Natural killer cell treated with Interleukin-12 subunit alpha and Interleukin-12 subunit beta and Interleukin-15 and Interleukin-18, amount 100 ng/mL, for 72 hours (primary cell): ENCODE data around the gene TSR3. TPM values are rescaled to one million over a fixed set of nuclear protein-coding genes. Genes with fewer than 3 reads are reported as not detected.

Experiments used
- ATAC-seq, 2 donors: fragments of 150-1000 bp; cut with Tn5 transposase in 1 of 2; sonication (Bioruptor Pico), chemical (Tn5 transposase) in 1 of 2; 2 replicates each; pipeline ENCODE4 v1.10.0; 2021
- DNase-seq: peaks from one replicate; pipeline ENCODE4 v3.0.0; 2022; ENCODE audit warnings: low spot score
- H3K27ac Mint-ChIP-seq, 2 donors: 1 replicate in 1 of 2; 2 replicates in 1 of 2; pipeline ENCODE4 v1.8.0; 2022; ENCODE audit warnings: mixed read lengths in 2 of 2, mild to moderate bottlenecking in 1 of 2, moderate library complexity in 1 of 2
- H3K27me3 Mint-ChIP-seq, 2 donors: 1 replicate in 1 of 2; 2 replicates in 1 of 2; pipeline ENCODE4 v1.8.0; 2022; ENCODE audit warnings: mixed read lengths in 2 of 2
- H3K36me3 Mint-ChIP-seq: one replicate; pipeline ENCODE4 v1.8.0; 2022; ENCODE audit warnings: mixed read lengths
- H3K4me1 Mint-ChIP-seq, 2 donors: 1 replicate in 1 of 2; 2 replicates in 1 of 2; pipeline ENCODE4 v1.8.0; 2022; ENCODE audit warnings: low read depth in 2 of 2, mixed read lengths in 2 of 2, mild to moderate bottlenecking in 1 of 2
- H3K4me3 Mint-ChIP-seq: one replicate; pipeline ENCODE4 v1.8.0; 2022; ENCODE audit warnings: mixed read lengths
- H3K9me3 Mint-ChIP-seq: 2 replicates; pipeline ENCODE4 v1.8.0; 2022; ENCODE audit warnings: mixed read lengths
- total RNA-seq, 2 donors: library from RNA; stranded (reverse); gene quantifications; one replicate each; pipeline ENCODE4 v1.2.3, GENCODE V29; 2022

Gene TSR3
- total RNA-seq, 2 donors from 2014 or later: 57.4 to 108 TPM

DNA sequence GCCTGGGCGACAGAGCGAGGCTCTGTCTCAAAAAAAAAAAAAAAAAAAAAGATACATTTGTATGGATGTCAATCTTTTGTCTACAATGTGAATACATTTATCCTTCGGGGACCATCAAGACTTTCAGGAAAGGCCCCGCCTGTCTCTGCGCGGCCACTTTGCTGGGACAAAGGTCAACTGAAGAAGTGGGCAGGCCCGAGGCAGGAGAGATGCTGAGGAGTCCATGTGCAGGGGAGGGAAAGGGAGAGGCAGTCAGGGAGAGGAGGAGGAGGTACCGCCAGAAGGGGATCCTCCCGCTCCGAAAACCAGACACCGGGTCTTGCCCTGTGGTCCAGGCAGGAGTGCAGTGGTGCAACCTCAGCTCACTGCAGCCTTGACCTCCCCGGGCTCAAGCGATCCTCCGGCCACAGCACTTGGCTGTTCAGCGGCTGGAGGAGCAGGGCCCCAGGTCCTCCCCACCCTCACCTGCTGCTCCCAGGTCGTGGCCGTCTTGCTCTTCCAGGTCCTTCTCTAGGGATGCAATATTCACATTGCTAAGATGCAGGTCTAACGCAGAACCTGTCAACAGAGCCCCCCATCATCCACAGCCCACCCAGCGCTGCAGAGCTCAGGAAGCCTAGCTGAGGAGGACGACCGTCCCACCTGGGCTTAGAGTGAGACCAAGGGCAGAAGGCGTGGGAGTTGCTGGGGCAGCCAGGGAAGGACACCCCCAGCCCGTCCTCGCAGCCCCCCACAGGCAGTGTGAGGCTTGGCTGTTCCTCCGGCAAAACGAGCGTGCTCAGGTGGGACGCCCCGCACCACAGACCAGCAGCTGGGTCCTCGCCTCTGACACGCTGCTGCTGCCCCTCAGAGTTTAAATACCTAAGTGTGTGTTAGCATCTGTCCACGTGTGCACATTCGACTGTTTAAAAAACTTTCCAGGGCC is 19.6 kb upstream of the TSR3 start:
- DNase-seq (no peak), ATAC-seq (no peak)
- H3K27me3 Mint-ChIP-seq: no peaks in the 10 kb centered on the region
- H3K36me3 Mint-ChIP-seq: no peaks in the 10 kb centered on the region
- no peaks in the 10 kb centered on the region for H3K4me1 Mint-ChIP-seq
- no peak overlapping the region for H3K27ac Mint-ChIP-seq
- H3K4me3 Mint-ChIP-seq: no peak overlapping the region
- H3K9me3 Mint-ChIP-seq: no peaks in the 10 kb centered on the region

DNA sequence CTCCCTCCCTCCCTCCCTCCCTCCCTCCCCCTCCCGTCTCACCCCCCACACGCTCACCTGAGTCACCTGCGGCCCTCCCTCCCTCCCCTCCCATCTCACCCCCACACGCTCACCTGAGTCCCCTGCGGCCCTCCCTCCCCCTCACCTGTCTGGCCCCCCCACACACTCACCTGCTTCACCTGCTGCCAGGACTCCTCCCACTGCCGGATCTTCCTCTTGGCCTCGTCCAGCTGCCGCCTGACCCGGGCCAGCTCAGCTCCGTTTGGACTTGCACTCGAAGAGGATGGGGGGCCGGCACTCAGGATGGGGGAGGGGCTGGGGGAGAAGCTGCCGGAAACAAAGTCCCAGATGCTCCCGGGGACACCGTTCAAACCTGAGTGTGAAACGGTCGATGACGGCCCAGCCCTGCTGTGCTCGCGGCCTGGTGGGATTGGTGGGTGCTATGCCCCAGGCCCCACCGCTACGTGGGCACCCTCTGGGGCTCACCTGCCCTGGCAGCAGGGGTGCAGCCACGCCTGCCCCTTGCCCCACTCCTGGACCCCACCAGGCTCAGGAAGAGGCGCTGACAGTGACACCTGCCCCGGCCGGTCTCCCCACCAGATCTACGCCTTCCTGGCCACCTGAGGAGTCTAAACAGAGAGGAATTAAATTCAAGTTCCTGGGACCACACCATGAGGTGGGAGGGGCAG is 16.0 kb upstream of the TSR3 start:
- no peaks in the 10 kb centered on the region for H3K27me3 Mint-ChIP-seq
- DNase-seq (no peak), ATAC-seq (no peak)
- H3K9me3 Mint-ChIP-seq: no peaks in the 10 kb centered on the region
- H3K27ac Mint-ChIP-seq: no peak overlapping the region
- H3K4me1 Mint-ChIP-seq: peaks cover 0 to 3% of the 10 kb centered on the region in 2 donors
- H3K4me3 Mint-ChIP-seq: no peak overlapping the region
- peaks cover 4% of the 10 kb centered on the region for H3K36me3 Mint-ChIP-seq

DNA sequence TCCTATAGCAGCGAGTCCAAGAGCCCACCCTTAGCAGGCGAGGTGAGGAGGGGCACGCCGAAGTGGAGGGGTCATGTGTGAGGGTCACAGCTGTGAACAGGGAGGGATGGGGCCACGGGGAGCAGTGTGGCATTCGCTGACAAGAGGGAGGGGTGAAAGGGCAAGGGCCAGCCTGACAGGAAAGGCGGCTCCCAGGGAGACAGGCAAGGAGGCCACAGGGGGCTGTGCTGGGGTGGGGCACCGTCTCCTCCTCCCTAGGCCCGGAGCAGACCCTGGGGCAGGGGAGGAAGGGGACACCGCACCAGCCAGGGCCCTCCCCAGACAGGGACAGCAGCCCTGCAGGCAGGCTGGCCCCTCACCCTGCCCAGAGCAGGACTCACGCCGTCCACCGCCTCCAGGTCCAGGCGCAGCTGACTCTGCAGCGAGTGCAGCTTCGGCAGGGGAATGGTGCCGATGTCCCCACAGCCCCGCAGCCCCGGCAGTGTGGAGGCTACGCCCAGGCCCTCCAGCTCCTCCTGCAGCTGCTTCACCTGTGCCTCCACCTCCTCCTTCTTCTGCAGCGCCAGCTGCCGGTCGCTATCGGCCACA is 15.1 kb upstream of the TSR3 start:
- Mint-ChIP-seq H3K27ac (no peak overlapping the region), H3K4me1 (peaks cover 0 to 3% of the 10 kb centered on the region in 2 donors), H3K4me3 (no peak overlapping the region), H3K27me3 (no peaks in the 10 kb centered on the region), H3K36me3 (peaks cover 4% of the 10 kb centered on the region), H3K9me3 (no peaks in the 10 kb centered on the region)
- ATAC-seq (peak in 1 of 2 donors; percentile 29), DNase-seq (no peak)

DNA sequence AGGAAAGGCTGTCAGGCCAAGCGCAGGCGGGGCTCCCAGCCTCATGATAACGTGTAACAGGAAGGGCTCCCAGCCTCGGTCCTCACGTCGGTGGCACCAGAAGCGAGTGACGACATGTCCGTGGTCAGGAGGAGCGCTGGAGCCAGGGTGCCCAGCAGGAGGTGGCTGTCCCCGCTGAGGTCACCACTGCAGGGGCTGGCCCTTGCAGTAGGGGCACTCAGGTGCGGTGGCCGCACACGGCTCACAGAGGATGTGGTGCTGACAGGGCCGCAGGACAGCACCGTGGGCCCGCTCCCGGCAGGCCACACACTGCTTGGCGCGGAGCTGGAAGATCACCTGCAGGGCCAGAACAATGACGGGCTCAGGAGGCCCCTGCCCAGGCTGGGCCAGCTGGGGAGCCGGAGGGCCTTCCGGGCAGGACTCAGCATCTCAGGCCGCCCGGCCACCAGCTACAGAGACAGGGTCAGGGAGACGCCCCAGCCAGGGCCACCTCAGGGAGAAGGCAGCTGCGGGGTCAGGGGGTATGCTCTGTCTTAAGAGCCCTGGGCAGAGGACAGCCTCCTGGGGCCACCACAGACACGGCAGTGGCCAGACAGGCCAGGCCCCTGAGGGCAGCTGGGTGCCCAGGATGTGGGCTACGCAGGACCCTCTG is 14.5 kb upstream of the TSR3 start:
- Mint-ChIP-seq H3K27ac (no peak overlapping the region), H3K36me3 (peaks cover 4% of the 10 kb centered on the region), H3K9me3 (no peaks in the 10 kb centered on the region), H3K4me3 (no peak overlapping the region), H3K4me1 (peaks cover 0 to 3% of the 10 kb centered on the region in 2 donors), H3K27me3 (no peaks in the 10 kb centered on the region)
- no peak for DNase-seq
- ATAC-seq: no peak

DNA sequence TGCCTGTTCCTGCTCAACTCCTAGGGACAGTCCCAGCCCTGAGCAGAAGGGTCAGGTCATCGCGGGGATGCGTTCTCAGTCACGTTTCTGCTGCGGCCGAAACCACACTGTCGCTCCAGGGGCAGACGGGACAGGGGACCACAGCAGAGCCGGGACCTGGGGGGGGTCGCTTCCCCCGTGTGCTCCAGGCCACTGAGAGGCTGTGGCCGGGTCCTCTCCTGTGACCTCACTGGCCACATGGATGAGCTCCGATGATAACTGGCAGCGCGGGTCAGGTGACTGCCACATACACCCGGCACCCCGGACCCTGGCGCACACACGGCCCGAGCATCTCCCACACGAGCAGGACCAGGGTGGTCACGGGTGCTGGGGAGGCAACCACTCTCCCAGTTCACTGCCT is 12.8 kb upstream of the TSR3 start:
- H3K9me3 Mint-ChIP-seq: no peaks in the 10 kb centered on the region
- H3K27ac Mint-ChIP-seq: no peak overlapping the region
- H3K4me1 Mint-ChIP-seq: peaks cover 0 to 3% of the 10 kb centered on the region in 2 donors
- H3K4me3 Mint-ChIP-seq: no peak overlapping the region
- H3K27me3 Mint-ChIP-seq: no peaks in the 10 kb centered on the region
- no peak for DNase-seq
- H3K36me3 Mint-ChIP-seq: peaks cover 4% of the 10 kb centered on the region
- no peak for ATAC-seq

DNA sequence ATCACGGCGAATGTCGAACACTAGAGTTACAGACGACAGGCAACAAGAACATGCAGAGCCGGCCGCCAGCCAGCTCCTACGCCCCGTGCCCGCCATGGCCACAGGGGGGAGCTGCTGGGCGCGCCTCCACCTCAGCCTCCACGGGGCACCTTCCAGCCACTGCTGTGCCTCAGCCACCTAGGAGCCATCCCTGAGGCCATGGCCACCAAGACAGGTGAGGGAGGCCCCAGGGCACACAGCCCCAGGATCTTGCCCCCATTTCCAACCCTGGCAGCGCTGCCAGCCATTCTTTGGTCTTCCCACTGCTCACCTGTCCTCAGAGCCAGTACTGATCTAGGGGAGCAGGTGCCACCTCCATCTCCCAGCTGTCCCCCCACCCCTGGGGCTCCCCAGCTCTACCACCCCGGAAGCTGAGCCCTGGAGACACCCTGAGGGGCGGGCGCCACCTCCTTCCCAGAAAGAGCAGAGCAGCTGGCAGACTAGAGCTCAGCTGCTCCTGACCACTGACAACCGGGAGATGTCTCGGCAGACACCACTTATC is 11.9 kb upstream of the TSR3 start:
- ATAC-seq (peak; percentile 77 to 83), DNase-seq (peak; percentile 76)
- no peak overlapping the region for H3K27ac Mint-ChIP-seq
- H3K4me3 Mint-ChIP-seq: no peak overlapping the region
- H3K9me3 Mint-ChIP-seq: no peaks in the 10 kb centered on the region
- peaks cover 4% of the 10 kb centered on the region for H3K36me3 Mint-ChIP-seq
- no peaks in the 10 kb centered on the region for H3K27me3 Mint-ChIP-seq
- H3K4me1 Mint-ChIP-seq: peaks cover 0 to 3% of the 10 kb centered on the region in 2 donors

DNA sequence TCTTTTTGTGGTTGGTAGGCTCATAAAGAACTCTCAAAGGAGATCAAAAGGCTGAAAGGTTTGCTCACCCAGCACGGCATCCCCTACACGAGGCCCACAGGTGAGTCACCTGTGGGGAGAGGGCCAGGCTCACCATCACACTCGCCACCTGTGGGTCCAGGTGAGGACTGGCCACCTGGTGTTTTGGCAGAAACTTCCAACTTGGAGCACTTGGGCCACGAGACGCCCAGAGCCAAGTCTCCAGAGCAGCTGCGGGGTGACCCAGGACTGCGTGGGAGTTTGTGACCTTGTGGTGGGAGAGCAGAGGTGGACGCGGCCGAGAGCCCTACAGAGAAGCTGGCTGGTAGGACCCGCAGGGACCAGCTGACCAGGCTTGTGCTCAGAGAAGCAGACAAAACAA is 11.1 kb upstream of the TSR3 start:
- Mint-ChIP-seq H3K4me3 (no peak overlapping the region), H3K36me3 (peaks cover 4% of the 10 kb centered on the region), H3K27me3 (no peaks in the 10 kb centered on the region), H3K4me1 (peaks cover 0 to 6% of the 10 kb centered on the region in 2 donors), H3K9me3 (no peaks in the 10 kb centered on the region), H3K27ac (no peak overlapping the region)
- no peak for ATAC-seq
- DNase-seq: no peak

DNA sequence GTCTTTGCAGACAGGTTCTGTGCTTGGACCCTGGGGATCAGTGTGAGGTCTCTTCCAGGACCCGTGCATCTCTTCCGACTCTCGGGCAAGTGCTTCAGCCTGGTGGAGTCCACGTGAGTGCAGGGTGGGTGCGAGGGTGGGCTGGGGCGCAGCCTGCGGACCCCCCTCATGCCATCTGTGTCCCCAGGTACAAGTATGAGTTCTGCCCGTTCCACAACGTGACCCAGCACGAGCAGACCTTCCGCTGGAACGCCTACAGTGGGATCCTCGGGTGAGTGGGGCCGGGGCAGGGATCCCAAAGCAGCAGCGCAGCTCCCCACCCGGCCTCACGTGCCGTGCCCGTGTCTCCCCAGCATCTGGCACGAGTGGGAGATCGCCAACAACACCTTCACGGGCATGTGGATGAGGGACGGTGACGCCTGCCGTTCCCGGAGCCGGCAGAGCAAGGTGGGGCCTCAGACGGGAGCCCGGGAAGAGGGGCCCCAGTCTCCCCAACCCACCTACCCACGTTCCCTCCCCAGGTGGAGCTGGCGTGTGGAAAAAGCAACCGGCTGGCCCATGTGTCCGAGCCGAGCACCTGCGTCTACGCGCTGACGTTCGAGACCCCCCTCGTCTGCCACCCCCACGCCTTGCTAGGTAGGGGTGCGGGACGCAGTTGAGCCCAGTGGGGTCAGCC is 10.1 kb upstream of the TSR3 start:
- Mint-ChIP-seq H3K36me3 (peaks cover 4% of the 10 kb centered on the region), H3K27ac (no peak overlapping the region), H3K27me3 (no peaks in the 10 kb centered on the region), H3K4me3 (no peak overlapping the region), H3K9me3 (no peaks in the 10 kb centered on the region), H3K4me1 (peaks cover 0 to 6% of the 10 kb centered on the region in 2 donors)
- ATAC-seq (no peak), DNase-seq (no peak)

DNA sequence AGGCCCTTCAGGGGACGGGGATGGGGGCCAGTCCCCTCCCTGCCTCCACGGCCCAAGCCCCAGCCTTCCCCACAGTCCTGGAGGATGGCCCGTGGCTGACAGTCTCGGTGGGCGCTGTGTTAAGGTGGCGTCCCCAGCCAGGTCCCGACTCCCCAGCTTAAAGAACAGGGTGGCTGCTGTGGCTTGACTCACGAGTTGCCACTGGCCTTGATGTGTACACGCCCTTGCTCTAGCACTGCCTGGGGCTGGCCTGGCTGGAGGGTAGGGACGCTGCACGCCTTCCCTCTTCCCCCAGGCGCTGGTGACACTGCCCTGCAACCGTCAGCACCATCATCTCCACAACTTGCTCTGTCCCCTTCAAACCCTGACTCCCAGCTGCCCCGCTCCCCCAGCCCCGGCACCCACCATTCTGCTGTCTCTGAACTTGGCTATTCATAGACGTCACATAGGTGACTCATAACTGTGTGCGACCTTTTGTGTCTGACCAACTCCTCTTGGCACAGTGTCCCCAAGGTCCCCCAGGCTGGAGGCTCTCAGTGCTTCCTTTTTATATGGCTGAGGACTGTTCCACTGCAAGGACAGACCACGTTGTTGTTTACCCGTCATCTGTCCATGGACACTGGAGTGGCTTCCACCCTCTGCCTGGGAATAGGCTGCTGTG is 6.4 kb upstream of the TSR3 start:
- peak; percentile 54 for DNase-seq
- Mint-ChIP-seq H3K4me3 (no peak overlapping the region), H3K4me1 (peaks cover 15 to 18% of the 10 kb centered on the region in 2 donors), H3K36me3 (no peaks in the 10 kb centered on the region), H3K27ac (no peak overlapping the region), H3K27me3 (no peaks in the 10 kb centered on the region), H3K9me3 (no peaks in the 10 kb centered on the region)
- peak in 1 of 2 donors; percentile 7 for ATAC-seq

DNA sequence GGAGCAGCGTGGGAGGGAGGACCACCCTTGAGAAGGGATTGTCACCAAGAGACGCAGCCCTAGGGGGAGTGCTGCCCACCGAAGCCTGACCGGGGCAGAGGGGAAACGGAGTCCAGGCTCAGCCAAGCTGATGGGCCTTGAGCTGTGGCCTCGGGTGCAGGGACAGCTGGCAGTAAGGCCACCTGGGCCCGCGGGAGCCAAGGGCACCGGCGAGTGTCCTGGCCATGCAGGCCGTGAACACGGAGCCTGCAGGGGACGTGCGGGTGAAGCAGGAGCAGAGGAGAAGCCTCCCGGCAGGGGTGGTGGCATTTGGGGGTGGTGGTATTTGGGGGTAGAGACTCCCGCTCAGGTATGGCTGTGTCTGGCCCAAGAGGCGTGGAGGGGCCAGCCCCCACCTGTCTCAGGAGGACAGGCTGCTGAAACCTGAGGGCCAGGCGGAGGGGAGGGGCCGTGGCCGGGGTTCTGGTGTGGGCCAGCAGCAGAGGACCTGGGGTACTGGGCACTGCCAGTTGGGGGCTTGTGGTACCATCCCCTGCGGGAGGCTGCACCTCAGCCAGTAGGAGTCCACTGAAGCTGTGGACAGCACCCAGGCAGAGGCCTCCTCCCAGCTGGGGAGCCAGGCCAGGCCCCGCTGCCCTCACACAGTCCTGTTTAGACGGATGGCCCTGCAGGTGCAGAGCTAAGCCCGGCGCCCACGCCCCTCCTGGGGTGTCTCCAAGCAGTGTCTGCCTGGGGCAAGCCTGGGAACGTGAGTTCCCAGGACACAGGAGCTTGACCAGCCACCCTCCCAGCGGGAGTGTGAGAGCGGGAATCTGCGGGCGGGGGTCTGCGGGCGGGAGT is 4.6 kb upstream of the TSR3 start:
- Mint-ChIP-seq H3K27me3 (no peaks in the 10 kb centered on the region), H3K36me3 (no peaks in the 10 kb centered on the region), H3K27ac (no peak overlapping the region), H3K9me3 (no peaks in the 10 kb centered on the region), H3K4me1 (peaks cover 22 to 27% of the 10 kb centered on the region in 2 donors), H3K4me3 (no peak overlapping the region)
- ATAC-seq: no peak
- DNase-seq: no peak

DNA sequence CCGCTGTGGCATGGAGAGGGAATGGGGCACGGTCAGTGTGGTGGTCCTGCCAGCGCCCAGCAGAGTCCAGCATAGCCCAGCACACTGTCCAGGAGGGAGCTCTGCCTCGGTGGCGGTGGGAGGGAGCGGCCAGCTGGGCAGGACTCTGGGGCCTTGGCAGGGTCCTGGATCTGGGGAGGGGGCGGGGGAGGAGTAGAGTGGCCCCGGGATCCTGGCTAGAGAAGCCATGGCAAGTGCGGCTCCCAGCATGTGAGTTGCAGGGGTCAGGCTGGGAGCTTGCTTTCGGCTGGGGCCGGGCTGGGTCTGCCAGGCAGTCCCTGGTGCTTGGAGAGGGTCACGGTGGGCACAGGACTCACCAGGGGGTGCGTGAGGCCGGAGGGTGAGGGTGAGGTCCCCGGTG is 3.9 kb upstream of the TSR3 start:
- no peaks in the 10 kb centered on the region for H3K36me3 Mint-ChIP-seq
- no peak overlapping the region for H3K4me3 Mint-ChIP-seq
- peaks cover 23 to 29% of the 10 kb centered on the region in 2 donors for H3K4me1 Mint-ChIP-seq
- no peak for ATAC-seq
- H3K9me3 Mint-ChIP-seq: no peaks in the 10 kb centered on the region
- no peak for DNase-seq
- H3K27me3 Mint-ChIP-seq: no peaks in the 10 kb centered on the region
- H3K27ac Mint-ChIP-seq: no peak overlapping the region
